GM18909 (cell line): ENCODE results near the gene ARIH2.

Source experiments
- ATAC-seq: cut with Tn5 transposase; IDR thresholded peaks from one replicate; pipeline ENCODE4 v1.9.1; 2021; ENCODE audit warnings: mild to moderate bottlenecking; ENCODE audit not compliant: unreplicated experiment, poor library complexity

ARIH2 gene

DNA sequence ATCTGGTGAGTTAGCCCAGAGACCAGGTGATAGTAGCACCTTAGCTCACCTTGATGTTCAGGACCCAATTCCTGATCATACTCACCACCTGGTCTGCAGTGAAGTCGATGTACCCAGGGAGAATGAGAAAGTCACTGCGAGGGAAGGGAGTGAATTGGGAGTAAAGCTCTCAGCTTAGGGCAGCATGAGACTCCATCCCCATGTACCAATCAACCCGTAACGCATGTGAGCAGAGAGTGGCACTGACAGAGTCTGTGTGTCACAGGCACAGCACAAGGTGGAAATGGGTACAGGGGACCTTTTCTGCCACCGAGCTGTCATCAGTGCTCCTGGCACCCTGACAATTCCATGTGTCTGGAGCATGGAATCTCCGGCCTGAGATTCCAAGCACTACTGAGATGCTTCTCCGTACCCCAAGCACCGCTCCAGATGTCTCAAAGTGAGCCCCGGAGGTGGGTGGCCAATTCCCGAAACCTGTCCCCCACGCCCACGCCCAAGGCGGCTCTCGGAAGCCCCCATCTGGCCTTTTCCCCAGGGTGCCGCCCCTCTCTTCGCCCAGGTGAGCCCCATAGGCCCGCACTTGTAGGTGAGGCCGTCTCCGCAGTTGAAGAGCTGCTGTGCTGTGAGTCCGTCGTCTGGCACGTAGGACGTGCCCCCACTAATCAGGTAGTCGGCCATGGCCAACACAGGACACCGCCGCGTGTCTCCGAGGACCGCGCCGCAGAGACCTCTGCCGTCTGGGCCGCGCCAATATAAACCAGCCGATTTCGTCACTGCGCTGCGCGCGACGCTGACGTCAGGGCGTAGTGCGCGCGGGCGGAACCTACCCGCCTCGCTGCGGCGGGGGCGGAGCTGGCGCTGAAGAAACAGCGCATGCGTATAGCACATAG, 110.3 kb downstream of the ARIH2 start, which contains the start of gene IMPDH2:
TSS of gene IMPDH2 (minus strand) at position 726 of the 890 bp plus-strand sequence. CDS start at position 678, 48 bp downstream.
- peak; percentile 89 for ATAC-seq

DNA sequence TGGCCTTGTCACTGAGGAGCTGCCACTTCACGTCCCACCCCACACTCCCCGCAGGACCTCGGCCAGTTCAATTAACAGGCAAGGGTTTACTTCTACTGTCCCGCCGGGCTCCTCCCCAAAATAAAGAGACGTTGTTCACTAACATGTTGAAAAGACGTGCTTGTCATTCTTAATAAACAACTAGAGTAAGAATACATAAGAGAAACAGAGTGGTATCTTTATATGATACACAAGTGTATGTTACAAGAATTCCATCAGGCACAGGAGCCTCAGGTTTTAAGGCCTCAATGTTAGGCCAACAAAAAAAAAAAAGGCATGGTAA, 110.9 kb downstream of the ARIH2 start:
- ATAC-seq: no peak

DNA sequence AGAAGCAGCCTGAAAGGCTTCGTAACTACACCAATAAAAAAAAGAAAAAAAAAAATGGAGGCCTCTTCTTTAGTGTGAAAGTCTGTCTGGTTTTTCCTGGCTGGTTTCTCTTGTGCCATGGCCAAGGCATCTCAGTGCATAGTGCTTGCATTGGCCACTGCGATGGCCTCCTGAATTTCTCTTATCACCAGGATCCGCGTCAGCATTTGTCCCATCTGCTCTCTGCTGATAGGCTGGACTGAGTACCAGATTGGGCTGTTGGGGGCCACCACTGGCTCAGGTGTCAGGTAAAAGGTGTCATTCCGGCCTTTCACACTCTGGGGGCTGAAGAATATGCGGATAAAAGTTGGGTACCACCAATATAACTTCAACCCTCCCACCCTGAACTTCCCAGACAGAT, 111.7 kb downstream of the ARIH2 start:
- ATAC-seq: no peak

DNA sequence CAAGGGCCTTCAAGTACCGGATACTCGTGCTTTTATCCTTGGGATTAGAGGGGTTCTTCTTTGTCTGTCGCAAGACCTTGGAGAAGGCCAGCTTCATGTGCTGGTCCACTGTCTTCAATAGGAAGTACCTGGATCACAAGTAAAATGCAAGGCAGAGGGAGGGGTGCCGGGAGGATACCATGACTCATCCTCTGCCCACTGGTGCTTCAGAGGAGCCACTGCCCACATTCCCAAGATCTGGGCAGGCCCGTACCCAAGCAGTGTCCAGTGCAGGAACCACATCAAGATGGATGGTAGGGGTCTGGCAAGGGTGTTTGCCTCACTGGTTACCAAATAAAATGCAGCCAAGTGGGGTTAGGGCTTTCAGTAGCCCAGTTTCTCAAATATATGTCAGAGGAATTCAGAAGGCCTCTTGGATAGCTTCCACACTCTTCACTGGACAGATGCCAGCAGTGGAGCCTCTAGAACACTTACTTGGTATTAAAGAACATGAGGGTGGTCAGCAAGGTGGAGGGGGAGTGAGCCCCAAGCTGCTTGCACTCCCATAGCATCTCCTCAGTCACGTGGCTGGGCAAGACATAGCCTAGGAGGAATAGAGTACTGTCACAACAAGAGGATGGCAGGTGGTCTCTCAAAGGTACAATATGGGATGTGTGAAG, 114.1 kb downstream of the ARIH2 start:
- ATAC-seq: no peak

DNA sequence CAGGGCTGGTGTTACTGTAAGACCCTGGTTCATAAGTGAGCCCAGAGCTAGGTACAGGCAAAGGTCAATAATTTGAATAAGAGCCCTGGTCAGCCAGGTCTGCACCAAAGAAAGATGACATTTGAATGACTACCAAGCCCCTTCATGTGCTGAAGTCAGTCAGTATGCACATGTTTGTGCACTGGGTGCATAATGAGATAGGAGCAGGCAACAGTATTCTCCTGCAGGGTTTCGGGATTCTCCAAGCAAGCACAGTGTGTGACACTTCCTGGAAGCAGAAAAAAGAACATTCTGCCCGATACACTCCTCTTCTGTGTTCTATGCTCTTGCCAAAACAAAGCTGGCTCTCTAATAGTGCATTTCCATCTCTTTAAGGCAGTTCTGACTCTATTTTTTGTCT, 116.0 kb downstream of the ARIH2 start:
- no peak for ATAC-seq

DNA sequence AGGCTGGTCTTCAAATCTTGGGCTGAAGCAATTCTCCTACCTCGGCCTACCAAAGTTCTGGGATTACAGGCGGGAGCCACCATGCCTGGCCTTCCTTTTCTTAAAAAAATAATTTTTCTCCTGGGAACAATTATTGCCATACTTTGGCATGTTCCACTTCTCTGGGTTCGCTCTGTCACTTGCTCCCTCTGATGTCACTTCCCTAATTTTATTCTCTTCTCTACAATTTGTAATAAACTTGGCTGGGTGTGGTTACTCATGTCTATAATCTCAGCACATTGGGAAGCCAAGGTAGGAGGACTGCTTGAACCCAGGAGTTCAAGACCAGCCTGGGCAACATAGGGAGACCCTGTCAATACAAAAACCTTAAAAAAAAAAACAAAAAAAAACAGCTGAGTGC, 116.6 kb downstream of the ARIH2 start:
- ATAC-seq: no peak
